GM10266 (cell line): ENCODE results near the gene SGCG.
"Not testable (repeated sequence)": the region's sequence is repeated elsewhere in the genome, so short reads cannot be mapped to it uniquely, and the experiment has no call there.

Source experiments
- DNase-seq: peaks from one replicate; pipeline ENCODE4 v3.0.0; 2012; ENCODE audit errors: extremely low spot score
- TF ChIP-seq, protein P1 (sequence below): IDR thresholded peaks from 2 replicates; pipeline ENCODE4 v1.5.1; 2012; ENCODE audit warnings: mild to moderate bottlenecking, low read depth; ENCODE audit not compliant: control insufficient read depth, insufficient read depth; ENCODE audit errors: missing control alignments

Gene SGCG

DNA sequence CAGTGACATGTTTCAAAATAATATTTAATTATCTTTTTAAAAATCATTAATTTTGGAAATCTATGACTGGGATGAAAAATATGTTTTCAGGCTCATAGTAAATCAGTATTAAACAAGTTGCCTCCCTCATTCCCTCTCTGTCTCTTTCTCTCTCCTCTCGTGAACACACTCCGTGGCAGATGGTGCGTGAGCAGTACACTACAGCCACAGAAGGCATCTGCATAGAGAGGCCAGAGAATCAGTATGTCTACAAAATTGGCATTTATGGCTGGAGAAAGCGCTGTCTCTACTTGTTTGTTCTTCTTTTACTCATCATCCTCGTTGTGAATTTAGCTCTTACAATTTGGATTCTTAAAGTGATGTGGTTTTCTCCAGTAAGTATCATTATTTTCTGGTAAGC lies 22.7 kb downstream of the SGCG start:
- no peak for DNase-seq
- TF ChIP-seq, protein P1, sequence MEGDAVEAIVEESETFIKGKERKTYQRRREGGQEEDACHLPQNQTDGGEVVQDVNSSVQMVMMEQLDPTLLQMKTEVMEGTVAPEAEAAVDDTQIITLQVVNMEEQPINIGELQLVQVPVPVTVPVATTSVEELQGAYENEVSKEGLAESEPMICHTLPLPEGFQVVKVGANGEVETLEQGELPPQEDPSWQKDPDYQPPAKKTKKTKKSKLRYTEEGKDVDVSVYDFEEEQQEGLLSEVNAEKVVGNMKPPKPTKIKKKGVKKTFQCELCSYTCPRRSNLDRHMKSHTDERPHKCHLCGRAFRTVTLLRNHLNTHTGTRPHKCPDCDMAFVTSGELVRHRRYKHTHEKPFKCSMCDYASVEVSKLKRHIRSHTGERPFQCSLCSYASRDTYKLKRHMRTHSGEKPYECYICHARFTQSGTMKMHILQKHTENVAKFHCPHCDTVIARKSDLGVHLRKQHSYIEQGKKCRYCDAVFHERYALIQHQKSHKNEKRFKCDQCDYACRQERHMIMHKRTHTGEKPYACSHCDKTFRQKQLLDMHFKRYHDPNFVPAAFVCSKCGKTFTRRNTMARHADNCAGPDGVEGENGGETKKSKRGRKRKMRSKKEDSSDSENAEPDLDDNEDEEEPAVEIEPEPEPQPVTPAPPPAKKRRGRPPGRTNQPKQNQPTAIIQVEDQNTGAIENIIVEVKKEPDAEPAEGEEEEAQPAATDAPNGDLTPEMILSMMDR, result no peak

DNA sequence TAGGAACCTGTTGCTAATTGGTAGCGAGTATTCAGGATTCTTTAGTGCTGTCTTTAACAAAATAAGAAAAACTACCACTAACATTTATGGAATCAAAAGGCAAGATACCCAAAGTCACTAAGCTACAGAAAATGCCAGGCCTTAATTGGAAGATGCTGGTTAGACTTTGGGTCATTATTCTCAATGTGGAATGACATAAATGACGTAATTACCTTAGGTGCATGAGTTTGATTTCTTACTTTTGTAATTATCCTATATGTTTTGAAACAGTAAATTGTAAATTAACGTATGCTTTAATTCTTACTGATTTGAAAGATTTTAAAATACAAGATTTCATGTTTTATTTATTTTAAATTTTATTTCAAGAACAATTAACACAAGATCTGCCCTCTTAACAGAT lies 25.0 kb downstream of the SGCG start:
- no peak for DNase-seq
- TF ChIP-seq, protein P1, result no peak

DNA sequence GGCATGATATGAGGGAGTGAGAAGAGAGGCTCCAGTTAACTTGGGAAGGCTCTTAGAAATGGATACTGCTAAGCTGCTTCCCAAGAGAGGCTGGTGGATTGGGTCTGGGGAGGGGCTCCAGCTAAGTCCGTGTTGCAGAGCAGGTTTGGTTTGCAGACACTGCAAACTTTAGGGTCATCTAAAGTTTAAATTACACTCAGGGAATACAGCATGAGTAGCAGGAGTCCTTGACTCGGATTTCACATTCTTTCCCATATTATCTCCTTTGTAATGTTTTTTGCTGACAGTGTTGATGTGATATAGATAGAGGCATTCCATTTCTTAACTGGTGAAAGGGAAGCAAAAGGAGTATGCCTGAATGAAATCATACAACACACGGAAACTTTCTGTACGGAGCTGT lies 31.9 kb downstream of the SGCG start:
- TF ChIP-seq, protein P1, result no peak
- DNase-seq, result no peak

DNA sequence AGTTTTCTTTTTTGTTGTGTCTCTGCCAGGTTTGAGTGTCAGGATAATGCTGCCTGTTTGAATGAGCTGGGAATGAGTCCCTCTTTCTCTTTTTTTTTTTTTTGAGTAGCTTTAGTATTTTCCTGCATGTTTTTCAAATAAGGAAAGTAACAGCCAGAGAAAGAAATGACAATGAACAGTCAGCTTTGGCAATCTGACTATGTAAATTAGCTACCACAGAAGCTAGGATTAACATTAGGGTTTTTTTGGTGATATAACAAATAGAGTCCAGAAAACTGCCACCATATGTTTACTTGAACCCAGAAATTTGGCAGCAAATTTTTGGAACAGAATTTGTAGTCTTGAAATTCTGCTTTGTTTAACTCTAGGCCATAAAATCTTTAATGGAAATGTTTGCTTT lies 50.5 kb downstream of the SGCG start:
- no peak for DNase-seq
- TF ChIP-seq, protein P1, result no peak

DNA sequence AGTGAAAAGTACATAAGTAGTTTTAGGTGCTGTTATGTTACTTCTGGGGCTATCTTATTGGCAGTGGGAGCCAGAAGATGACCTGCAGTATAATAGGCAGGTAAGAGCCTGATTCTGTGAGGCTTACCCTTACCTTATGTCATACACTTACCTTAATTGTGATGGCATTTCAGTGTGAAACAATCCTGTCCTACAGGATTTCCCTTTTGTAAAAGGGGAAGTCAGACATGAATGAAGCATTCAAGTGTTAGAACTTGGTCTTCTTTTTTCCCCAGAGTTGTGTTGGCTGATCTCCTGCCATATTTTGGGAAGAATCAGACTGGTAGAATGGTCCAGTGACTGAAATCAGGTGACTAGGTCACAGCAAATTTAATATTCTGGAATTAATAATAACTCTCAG lies 55.2 kb downstream of the SGCG start:
- TF ChIP-seq, protein P1, result no peak
- DNase-seq, result no peak

DNA sequence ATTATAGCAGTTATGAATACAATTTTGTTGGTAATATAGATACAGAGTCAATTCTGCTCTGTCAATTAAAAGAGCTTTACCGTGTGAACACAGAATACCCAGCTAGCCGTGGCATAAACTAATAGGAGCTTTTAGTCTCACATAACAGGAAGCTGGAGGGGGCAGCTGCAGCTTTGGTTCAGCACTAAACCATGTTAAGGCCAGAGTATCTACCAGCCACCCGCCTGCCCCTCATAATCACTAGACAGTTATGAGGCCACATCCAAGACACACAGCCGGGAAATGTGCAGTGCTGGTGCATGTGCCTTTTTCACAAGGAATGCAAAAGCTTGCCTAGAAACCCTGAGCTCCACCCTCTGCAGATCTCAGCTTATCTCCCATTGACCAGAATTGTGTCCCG lies 62.3 kb downstream of the SGCG start:
- TF ChIP-seq, protein P1, result no peak
- no peak for DNase-seq

DNA sequence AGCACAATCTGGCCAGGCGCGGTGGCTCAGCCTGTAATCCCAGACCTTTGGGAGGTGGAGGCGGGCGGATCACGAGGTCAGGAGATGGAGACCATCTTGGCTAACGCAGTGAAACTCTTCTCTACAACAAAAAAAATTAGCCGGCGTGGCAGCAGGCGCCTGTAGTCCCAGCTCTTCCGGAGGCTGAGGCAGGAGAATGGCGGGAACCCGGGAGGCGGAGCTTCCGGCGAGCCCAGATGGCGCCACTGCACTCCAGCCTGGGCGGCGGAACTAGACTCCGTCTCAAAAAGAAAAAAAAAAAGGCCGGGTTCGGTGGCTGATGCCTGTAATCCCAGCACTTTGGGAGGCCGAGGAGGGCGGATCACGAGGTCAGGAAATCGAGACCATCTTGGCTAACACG lies 67.6 kb downstream of the SGCG start:
- DNase-seq, result not testable (repeated sequence)

DNA sequence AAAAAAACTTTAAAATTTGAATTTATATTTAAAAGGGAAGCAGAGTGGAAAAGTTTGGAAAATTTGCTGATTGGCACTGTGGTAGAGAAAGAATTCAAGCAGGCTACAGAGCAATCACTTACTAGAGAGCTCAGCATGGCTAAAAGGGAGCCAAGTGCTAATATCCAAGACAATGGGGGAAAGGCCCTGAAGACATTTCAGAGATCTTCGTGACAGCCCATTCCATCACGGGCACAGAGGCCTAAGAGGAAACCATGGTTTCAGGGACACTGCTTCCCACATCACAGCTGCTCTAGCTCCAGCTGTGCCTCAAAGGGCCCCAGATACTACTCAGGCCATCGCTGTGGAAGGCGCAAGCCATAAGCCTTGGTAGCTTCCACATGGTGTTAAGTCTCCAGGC lies 73.7 kb downstream of the SGCG start:
- no peak for DNase-seq
- TF ChIP-seq, protein P1, result no peak
